SK-N-MC (cell line): Measurements from ENCODE around the gene GNGT2.

Source experiments
- EZH2 ChIP-seq: fragments of 200-600 bp; sonication (generic); IDR thresholded peaks from one replicate; pipeline ENCODE4 v1.6.1; 2017; ENCODE audit warnings: antibody characterized with exemption
- FOXP2 ChIP-seq: optimal IDR thresholded peaks from 2 replicates; pipeline ENCODE3; 2011; ENCODE audit warnings: mild to moderate bottlenecking, moderate library complexity; ENCODE audit not compliant: insufficient read depth; ENCODE audit errors: extremely low read length, control extremely low read depth
- POLR2AphosphoS5 ChIP-seq: IDR thresholded peaks from 2 replicates; pipeline ENCODE4 v1.6.1; 2012; ENCODE audit warnings: mild to moderate bottlenecking, low read depth, low read length, borderline replicate concordance

DNA sequence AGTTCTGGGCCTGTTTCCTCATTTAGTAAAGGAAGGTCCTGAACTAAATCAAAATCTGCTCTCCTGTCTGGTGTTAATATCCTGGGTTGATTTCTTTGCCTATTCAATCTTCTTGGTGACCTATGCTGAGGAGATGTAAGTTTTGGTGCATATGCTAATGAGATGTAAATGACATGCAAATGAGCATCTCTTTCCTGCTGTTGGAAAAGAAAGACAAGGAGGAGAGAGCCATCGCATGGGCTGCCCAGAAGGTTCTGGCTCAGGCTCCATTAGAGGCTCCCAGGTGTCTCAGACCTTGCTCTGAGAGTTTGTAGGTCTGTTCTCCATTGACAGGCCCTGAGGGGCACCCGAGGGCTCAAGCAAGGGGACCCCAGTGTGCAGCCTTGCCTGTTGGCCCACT lies 3.5 kb upstream of the GNGT2 start:
- TF ChIP-seq EZH2 = no peak
- TF ChIP-seq POLR2AphosphoS5 = no peak
- no peak for TF ChIP-seq FOXP2
